Measurements from ENCODE around the gene ABCE1.
"Not testable (repeated sequence)": the region's sequence is repeated elsewhere in the genome, so short reads cannot be mapped to it uniquely, and the experiment has no call there.

The ABCE1 gene

GRCh38 chr4:145132511-145133098, 34.5 kb downstream of the ABCE1 start:
- H3K9me3 ChIP-seq (ENCODE audit: control insufficient read depth, low read length): no peaks in the 10 kb centered on the region
- no peak overlapping the region for H2AFZ ChIP-seq
- no peaks in the 10 kb centered on the region for H3K79me2 ChIP-seq
- no peak overlapping the region for H3K9ac ChIP-seq
- no peak for TF ChIP-seq CTCF (IDR thresholded peaks at IDR 0.05)
- no peak overlapping the region for H3K27ac ChIP-seq
- H3K4me3 ChIP-seq (ENCODE audit: low read depth, low read length): no peak overlapping the region
- H3K4me2 ChIP-seq (ENCODE audit: low read length): no peak overlapping the region
- no peaks in the 10 kb centered on the region for H3K36me3 ChIP-seq (ENCODE audit: control insufficient read depth, insufficient read depth, low read length)
- H3K4me1 ChIP-seq: no peaks in the 10 kb centered on the region
- H3K27me3 ChIP-seq (ENCODE audit: control insufficient read depth, insufficient read depth, low read length): no peaks in the 10 kb centered on the region

GRCh38 chr4:145136219-145136618, 38.1 kb downstream of the ABCE1 start:
- H2AFZ ChIP-seq, H3K4me1 ChIP-seq, H3K27ac ChIP-seq: not testable (repeated sequence)

GRCh38 chr4:145148980-145149379, 50.9 kb downstream of the ABCE1 start:
- H3K4me1 ChIP-seq: no peaks in the 10 kb centered on the region
- TF ChIP-seq CTCF (IDR thresholded peaks at IDR 0.05): no peak
- H2AFZ ChIP-seq: no peak overlapping the region
- H3K9ac ChIP-seq: no peak overlapping the region
- H3K36me3 ChIP-seq (ENCODE audit: control insufficient read depth, insufficient read depth, low read length): no peaks in the 10 kb centered on the region
- no peak overlapping the region for H3K4me2 ChIP-seq (ENCODE audit: low read length)
- H3K27me3 ChIP-seq (ENCODE audit: control insufficient read depth, insufficient read depth, low read length): no peaks in the 10 kb centered on the region
- H3K9me3 ChIP-seq (ENCODE audit: control insufficient read depth, low read length): no peaks in the 10 kb centered on the region
- H3K4me3 ChIP-seq (ENCODE audit: low read depth, low read length): no peak overlapping the region
- no peaks in the 10 kb centered on the region for H3K79me2 ChIP-seq
- H3K27ac ChIP-seq: no peak overlapping the region

More at GRCh38 chr4:145136219-145136618, 38.1 kb downstream of the ABCE1 start:
- H3K79me2 ChIP-seq; H3K27me3 ChIP-seq (ENCODE audit: control insufficient read depth, insufficient read depth, low read length); H3K4me2 ChIP-seq (ENCODE audit: low read length); H3K9me3 ChIP-seq (ENCODE audit: control insufficient read depth, low read length); H3K9ac ChIP-seq; H3K4me3 ChIP-seq (ENCODE audit: low read depth, low read length); H3K36me3 ChIP-seq (ENCODE audit: control insufficient read depth, insufficient read depth, low read length): not testable (repeated sequence)

DNA sequence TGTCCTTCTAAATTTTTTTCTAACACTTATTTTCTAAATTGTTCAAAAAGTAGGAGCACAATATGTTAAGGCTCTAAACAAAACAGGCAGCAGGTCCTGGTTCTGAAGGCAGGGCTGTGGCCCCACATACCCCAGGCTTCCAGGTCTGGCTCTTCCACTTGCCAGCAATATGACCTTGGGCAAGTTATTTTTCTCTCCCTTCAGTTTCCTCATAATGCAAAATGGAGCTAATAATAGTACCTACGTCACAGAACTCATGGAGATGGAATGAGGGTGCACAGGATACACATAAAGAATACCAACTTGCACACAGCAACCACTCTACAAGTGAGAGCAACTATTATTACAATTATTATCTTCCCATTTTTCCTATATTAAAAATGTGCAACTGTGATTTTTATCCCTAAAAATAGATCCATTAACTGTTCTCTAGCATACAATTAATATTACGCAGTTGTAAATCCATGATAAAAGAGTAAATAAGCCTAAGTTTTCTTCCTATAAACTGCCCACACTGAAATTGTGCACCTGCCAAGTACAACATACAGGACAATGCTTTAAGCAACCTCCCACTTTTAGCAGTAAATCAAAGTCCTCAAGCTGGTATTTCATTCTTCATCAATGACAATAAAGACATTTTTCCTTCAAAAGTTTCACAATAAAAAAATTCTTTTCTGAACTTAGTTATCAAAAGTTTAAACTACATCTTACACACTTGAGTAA, 55.2 kb downstream of the ABCE1 start:
- Histone ChIP-seq H3K9ac (no peak overlapping the region), H3K79me2 (no peaks in the 10 kb centered on the region), H2AFZ (no peak overlapping the region), H3K4me2 (ENCODE audit: low read length) (no peak overlapping the region), H3K4me1 (no peaks in the 10 kb centered on the region), H3K4me3 (ENCODE audit: low read depth, low read length) (no peak overlapping the region), H3K27ac (no peak overlapping the region), H3K27me3 (ENCODE audit: control insufficient read depth, insufficient read depth, low read length) (no peaks in the 10 kb centered on the region), H3K9me3 (ENCODE audit: control insufficient read depth, low read length) (no peaks in the 10 kb centered on the region), H3K36me3 (ENCODE audit: control insufficient read depth, insufficient read depth, low read length) (no peaks in the 10 kb centered on the region)
- TF ChIP-seq CTCF (IDR thresholded peaks at IDR 0.05): no peak

DNA sequence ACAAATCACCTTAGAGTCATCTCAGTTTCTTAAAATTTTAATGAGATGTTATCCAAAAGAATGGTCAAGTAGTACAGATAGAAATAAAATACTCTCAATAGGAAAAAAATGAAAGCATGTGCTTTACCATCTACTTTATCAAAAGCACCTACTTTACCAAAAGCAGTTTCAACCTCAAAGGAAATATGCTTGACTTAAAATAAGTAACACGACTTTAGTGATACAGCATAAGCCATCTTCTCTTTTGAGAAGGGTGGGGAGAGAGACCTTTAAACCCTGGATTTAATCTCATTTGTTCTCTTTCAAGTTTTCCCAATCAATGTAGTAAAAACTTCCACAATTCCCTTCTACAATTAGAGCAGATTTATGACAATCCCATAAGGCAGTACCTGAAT, 55.8 kb downstream of the ABCE1 start:
- no peaks in the 10 kb centered on the region for H3K36me3 ChIP-seq (ENCODE audit: control insufficient read depth, insufficient read depth, low read length)
- no peak for TF ChIP-seq CTCF (IDR thresholded peaks at IDR 0.05)
- H3K27ac ChIP-seq: no peak overlapping the region

More for the DNA sequence above, 55.8 kb downstream of the ABCE1 start:
- H3K4me2 ChIP-seq (ENCODE audit: low read length): no peak overlapping the region
- no peaks in the 10 kb centered on the region for H3K9me3 ChIP-seq (ENCODE audit: control insufficient read depth, low read length)
- no peaks in the 10 kb centered on the region for H3K27me3 ChIP-seq (ENCODE audit: control insufficient read depth, insufficient read depth, low read length)
- no peaks in the 10 kb centered on the region for H3K79me2 ChIP-seq
- no peak overlapping the region for H2AFZ ChIP-seq
- H3K9ac ChIP-seq: no peak overlapping the region
- H3K4me3 ChIP-seq (ENCODE audit: low read depth, low read length): no peak overlapping the region
- no peaks in the 10 kb centered on the region for H3K4me1 ChIP-seq
